HG02938 (cell line): ENCODE measurements around the gene PISD.
"Not testable (repeated sequence)": the region's sequence is repeated elsewhere in the genome, so short reads cannot be mapped to it uniquely, and the experiment has no call there.

ENCODE experiments used
- ATAC-seq: cut with Tn5 transposase; IDR thresholded peaks from one replicate; pipeline ENCODE4 v1.9.1; 2021; ENCODE audit warnings: mild to moderate bottlenecking, moderate library complexity; ENCODE audit not compliant: unreplicated experiment

PISD gene

GRCh38 chr22:31611061-31611760 lies 50.8 kb downstream of the PISD start:
- no peak for ATAC-seq

GRCh38 chr22:31610611-31611010 lies 51.4 kb downstream of the PISD start:
- ATAC-seq = no peak

GRCh38 chr22:31609716-31610115 lies 52.3 kb downstream of the PISD start:
- no peak for ATAC-seq

GRCh38 chr22:31607696-31608095 lies 54.3 kb downstream of the PISD start:
- ATAC-seq = no peak

- ATAC-seq = no peak
Measured at GRCh38 chr22:31605851-31606585, 56.0 kb downstream of the PISD start.

- ATAC-seq = no peak
Measured at GRCh38 chr22:31604746-31605705, 57.0 kb downstream of the PISD start.

GRCh38 chr22:31604137-31604705 lies 57.8 kb downstream of the PISD start:
- no peak for ATAC-seq

GRCh38 chr22:31603574-31603973 lies 58.4 kb downstream of the PISD start:
- no peak for ATAC-seq

- ATAC-seq = no peak
Measured at GRCh38 chr22:31603081-31603525, 58.9 kb downstream of the PISD start.

GRCh38 chr22:31602259-31602952 lies 59.6 kb downstream of the PISD start:
- no peak for ATAC-seq

- no peak for ATAC-seq
Measured at GRCh38 chr22:31595271-31595670, 66.7 kb downstream of the PISD start.

- ATAC-seq = not testable (repeated sequence)
Measured at GRCh38 chr22:31590161-31590560, 71.9 kb downstream of the PISD start.

- no peak for ATAC-seq
Measured at GRCh38 chr22:31588970-31589675, 72.9 kb downstream of the PISD start.

GRCh38 chr22:31586137-31586920 lies 75.7 kb downstream of the PISD start:
- ATAC-seq = no peak

- no peak for ATAC-seq
Measured at GRCh38 chr22:31585161-31585859, 76.7 kb downstream of the PISD start.

- ATAC-seq = no peak
Measured at GRCh38 chr22:31584804-31585160, 77.2 kb downstream of the PISD start.

GRCh38 chr22:31583861-31584485 lies 78.0 kb downstream of the PISD start:
- no peak for ATAC-seq

GRCh38 chr22:31579835-31580242 lies 82.2 kb downstream of the PISD start:
- no peak for ATAC-seq
